ENCODE measurements around the gene TMPO.

GRCh38 chr12:98595243-98595988 is 80.0 kb downstream of the TMPO start:
- TF ChIP-seq ZNF544 (tag by site-specific recombination; IDR thresholded peaks at IDR 0.05) (no peak), ZNF510 (tag by site-specific recombination; IDR thresholded peaks at IDR 0.05; ENCODE audit: insufficient replicate concordance) (no peak), ZNF140 (tag by site-specific recombination; IDR thresholded peaks at IDR 0.05) (no peak), SALL2 (tag by site-specific recombination; IDR thresholded peaks at IDR 0.05; ENCODE audit: borderline replicate concordance) (no peak)
- TF ChIP-seq, protein P1, sequence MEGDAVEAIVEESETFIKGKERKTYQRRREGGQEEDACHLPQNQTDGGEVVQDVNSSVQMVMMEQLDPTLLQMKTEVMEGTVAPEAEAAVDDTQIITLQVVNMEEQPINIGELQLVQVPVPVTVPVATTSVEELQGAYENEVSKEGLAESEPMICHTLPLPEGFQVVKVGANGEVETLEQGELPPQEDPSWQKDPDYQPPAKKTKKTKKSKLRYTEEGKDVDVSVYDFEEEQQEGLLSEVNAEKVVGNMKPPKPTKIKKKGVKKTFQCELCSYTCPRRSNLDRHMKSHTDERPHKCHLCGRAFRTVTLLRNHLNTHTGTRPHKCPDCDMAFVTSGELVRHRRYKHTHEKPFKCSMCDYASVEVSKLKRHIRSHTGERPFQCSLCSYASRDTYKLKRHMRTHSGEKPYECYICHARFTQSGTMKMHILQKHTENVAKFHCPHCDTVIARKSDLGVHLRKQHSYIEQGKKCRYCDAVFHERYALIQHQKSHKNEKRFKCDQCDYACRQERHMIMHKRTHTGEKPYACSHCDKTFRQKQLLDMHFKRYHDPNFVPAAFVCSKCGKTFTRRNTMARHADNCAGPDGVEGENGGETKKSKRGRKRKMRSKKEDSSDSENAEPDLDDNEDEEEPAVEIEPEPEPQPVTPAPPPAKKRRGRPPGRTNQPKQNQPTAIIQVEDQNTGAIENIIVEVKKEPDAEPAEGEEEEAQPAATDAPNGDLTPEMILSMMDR (tag by site-specific recombination; IDR thresholded peaks at IDR 0.05) = no peak
